Ishikawa (cell line): ENCODE results near the gene FGFR3.

ENCODE experiments used
- CEBPB ChIP-seq: IDR thresholded peaks from 2 replicates; pipeline ENCODE4 v1.6.1; 2012
- CREB1 ChIP-seq: IDR thresholded peaks from 2 replicates; pipeline ENCODE4 v1.6.1; 2012; ENCODE audit warnings: low read depth
- EGR1 ChIP-seq: IDR thresholded peaks from 2 replicates; pipeline ENCODE4 v1.6.1; 2012
- EP300 ChIP-seq: IDR thresholded peaks from 2 replicates; pipeline ENCODE4 v1.6.1; 2012; ENCODE audit warnings: borderline replicate concordance
- FOXM1 ChIP-seq: IDR thresholded peaks from 2 replicates; pipeline ENCODE4 v1.6.1; 2012; ENCODE audit warnings: low read depth, borderline replicate concordance
- NFIC ChIP-seq: IDR thresholded peaks from 2 replicates; pipeline ENCODE4 v1.6.1; 2012
- RAD21 ChIP-seq: IDR thresholded peaks from 2 replicates; pipeline ENCODE4 v1.6.1; 2012; ENCODE audit warnings: low read depth
- REST ChIP-seq: IDR thresholded peaks from 2 replicates; pipeline ENCODE4 v1.6.1; 2012; ENCODE audit warnings: low read depth, mild to moderate bottlenecking
- TAF1 ChIP-seq: IDR thresholded peaks from 2 replicates; pipeline ENCODE4 v1.6.1; 2012; ENCODE audit warnings: low read depth, mild to moderate bottlenecking
- TCF12 ChIP-seq: IDR thresholded peaks from 2 replicates; pipeline ENCODE4 v1.6.1; 2012; ENCODE audit warnings: low read depth
- TEAD4 ChIP-seq: IDR thresholded peaks from 2 replicates; pipeline ENCODE4 v1.6.1; 2012
- USF1 ChIP-seq: IDR thresholded peaks from 2 replicates; pipeline ENCODE4 v1.6.1; 2012
- YY1 ChIP-seq: IDR thresholded peaks from 2 replicates; pipeline ENCODE4 v1.6.1; 2012; ENCODE audit warnings: low read depth
- ZBTB7A ChIP-seq: IDR thresholded peaks from 2 replicates; pipeline ENCODE4 v1.6.1; 2012; ENCODE audit warnings: low read depth
- TF ChIP-seq, protein P1 (sequence below): IDR thresholded peaks from 2 replicates; pipeline ENCODE4 v1.6.1; 2012

Gene FGFR3

GRCh38 chr4:1793940-1794808 lies 1.1 kb downstream of the FGFR3 start:
- TF ChIP-seq YY1: no peak
- TF ChIP-seq CREB1: no peak
- no peak for TF ChIP-seq NFIC
- peak; percentile 55 for TF ChIP-seq ZBTB7A
- TF ChIP-seq FOXM1: no peak
- TF ChIP-seq EP300: no peak
- TF ChIP-seq EGR1: no peak
- no peak for TF ChIP-seq TAF1
- TF ChIP-seq RAD21: no peak
- no peak for TF ChIP-seq USF1
- no peak for TF ChIP-seq TEAD4
- TF ChIP-seq REST: no peak
- no peak for TF ChIP-seq CEBPB
- TF ChIP-seq, protein P1, sequence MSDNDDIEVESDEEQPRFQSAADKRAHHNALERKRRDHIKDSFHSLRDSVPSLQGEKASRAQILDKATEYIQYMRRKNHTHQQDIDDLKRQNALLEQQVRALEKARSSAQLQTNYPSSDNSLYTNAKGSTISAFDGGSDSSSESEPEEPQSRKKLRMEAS: peak; percentile 55

DNA sequence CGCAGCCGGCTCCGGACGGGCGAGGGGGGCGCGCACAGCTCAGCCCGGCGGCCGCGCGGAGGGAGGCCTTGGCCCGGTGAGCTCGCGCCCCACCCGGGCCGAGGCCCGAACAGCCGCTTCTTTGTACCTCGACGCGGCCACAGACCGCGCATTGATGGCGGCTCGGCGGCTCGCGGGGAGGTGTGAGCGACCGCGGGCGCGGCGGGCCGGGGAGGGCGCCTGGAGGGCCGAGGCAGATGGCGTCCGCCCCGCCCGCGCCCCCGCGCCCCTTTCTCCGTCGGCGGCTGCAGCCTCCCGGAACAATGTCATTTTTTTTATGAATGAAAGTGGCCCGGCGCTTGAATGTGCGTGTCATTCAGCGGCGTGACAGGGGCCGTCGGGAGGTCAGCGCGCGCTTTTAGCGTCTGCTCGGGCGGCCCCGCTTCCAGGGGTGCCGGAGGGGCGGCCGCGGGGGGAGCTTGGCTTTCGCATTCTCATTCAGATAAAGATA lies 1.8 kb downstream of the FGFR3 start:
- no peak for TF ChIP-seq TCF12
- TF ChIP-seq ZBTB7A: no peak
- no peak for TF ChIP-seq CEBPB
- no peak for TF ChIP-seq CREB1
- no peak for TF ChIP-seq REST
- no peak for TF ChIP-seq NFIC
- TF ChIP-seq TAF1: no peak
- TF ChIP-seq TEAD4: no peak

GRCh38 chr4:1795299-1796195 lies 2.5 kb downstream of the FGFR3 start:
- TF ChIP-seq REST (no peak), YY1 (no peak), CREB1 (no peak), TCF12 (no peak), ZBTB7A (no peak; the same call in 1 of the 2 replicates), FOXM1 (no peak), RAD21 (no peak), EGR1 (no peak), TEAD4 (no peak), NFIC (no peak)
- TF ChIP-seq, protein P1: no peak

DNA sequence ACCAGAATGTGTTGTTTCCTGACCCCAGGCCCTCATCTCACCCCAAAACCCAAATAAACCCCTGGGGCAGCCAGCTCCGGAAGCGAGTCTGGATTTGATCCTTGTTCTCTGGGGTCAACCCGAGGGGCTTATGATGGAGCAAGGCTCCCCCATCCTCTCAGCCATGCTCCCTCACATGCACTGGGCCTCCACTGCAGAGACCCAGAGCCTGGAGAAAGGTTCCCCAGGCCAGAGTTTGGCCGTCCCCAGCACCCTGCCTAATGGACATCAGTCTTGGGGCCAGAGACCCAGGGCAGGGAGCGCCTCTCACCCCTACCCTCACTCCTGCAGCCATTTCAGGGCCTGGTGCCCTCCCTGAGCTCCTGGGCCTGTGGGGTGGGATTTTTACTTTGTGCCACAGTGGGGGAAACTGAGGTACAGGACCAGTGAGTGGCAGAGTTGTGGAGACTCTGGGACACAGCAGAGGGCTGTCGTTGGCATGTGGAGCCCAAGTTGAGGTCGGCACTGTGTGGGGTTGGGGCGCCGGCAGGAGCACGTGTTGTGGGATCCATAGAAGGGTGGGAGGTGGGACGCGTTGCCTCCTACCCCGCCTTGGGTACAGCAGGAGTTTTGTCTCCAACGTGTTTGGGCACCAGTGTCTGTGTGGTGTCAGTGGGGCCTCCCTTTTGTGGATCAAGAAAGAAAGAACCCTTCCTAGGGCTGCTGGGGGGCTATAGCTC lies 3.6 kb downstream of the FGFR3 start:
- no peak for TF ChIP-seq ZBTB7A
- TF ChIP-seq FOXM1: no peak
- TF ChIP-seq TAF1: no peak
- no peak for TF ChIP-seq EGR1
- no peak for TF ChIP-seq EP300
- TF ChIP-seq, protein P1: no peak
- no peak for TF ChIP-seq CEBPB
- no peak for TF ChIP-seq TEAD4
- TF ChIP-seq CREB1: no peak
- TF ChIP-seq USF1: no peak
- TF ChIP-seq REST: no peak
- no peak for TF ChIP-seq RAD21
- no peak for TF ChIP-seq NFIC
- TF ChIP-seq TCF12: no peak
- TF ChIP-seq YY1: no peak
